Sciatic nerve (tissue), 2 donors: ENCODE measurements around the gene QRICH2. TPM values are rescaled to one million over a fixed set of nuclear protein-coding genes. Genes with fewer than 3 reads are reported as not detected.
"Not testable (repeated sequence)": the region's sequence is repeated elsewhere in the genome, so short reads cannot be mapped to it uniquely, and the experiment has no call there.

ENCODE experiments used
- ATAC-seq: fragments of 200-7000 bp; cut with Tn5 transposase; one replicate; pipeline ENCODE4 v1.9.1; 2020; ENCODE audit warnings: mild to moderate bottlenecking, moderate library complexity
- DNase-seq: peaks from one replicate; pipeline ENCODE4 v3.0.0-alpha.2; 2020; ENCODE audit warnings: low spot score
- intact Hi-C: fragments of 100-400 bp; cut with DNase I; formaldehyde crosslinking; loops from one replicate; pipeline ENCODE4 v1.14.2; 2022
- total RNA-seq: library from RNA; stranded (reverse); fragmentation: NEBNext Ultra II Directional; extraction: Animal tissue kit (Norgen Biotek cat#: 25700); gene quantifications from one replicate; pipeline ENCODE4 v1.2.1, GENCODE V29; 2021
- donor health status: DM: no; HTN: no; CAD: no.
- donor health status: DM: no; HTN: no; CAD: no.

The QRICH2 gene
- total RNA-seq, 1 donor from 2014 or later = 4.1 TPM

DNA sequence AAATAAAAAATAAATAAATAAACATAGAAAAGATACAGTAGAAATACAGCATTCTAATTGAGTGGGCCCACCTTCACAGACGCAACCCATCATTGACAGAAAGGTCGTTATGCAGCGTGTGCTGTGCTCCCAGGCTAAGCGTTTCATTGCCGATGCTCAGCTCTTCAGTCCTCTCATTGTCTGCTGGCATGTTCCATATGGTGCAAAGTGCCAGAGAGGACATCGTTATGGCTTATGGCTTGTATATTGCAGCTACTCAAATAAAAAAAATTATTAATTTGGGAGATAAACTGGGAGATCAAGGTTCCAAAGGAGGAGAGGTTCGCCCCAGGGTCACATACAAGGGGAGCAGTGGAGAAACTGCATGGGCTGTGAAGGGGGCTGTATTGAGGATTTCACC, 54.2 kb downstream of the QRICH2 start:
- intact Hi-C loops = no loop called here
- no peak for ATAC-seq
- DNase-seq = no peak

DNA sequence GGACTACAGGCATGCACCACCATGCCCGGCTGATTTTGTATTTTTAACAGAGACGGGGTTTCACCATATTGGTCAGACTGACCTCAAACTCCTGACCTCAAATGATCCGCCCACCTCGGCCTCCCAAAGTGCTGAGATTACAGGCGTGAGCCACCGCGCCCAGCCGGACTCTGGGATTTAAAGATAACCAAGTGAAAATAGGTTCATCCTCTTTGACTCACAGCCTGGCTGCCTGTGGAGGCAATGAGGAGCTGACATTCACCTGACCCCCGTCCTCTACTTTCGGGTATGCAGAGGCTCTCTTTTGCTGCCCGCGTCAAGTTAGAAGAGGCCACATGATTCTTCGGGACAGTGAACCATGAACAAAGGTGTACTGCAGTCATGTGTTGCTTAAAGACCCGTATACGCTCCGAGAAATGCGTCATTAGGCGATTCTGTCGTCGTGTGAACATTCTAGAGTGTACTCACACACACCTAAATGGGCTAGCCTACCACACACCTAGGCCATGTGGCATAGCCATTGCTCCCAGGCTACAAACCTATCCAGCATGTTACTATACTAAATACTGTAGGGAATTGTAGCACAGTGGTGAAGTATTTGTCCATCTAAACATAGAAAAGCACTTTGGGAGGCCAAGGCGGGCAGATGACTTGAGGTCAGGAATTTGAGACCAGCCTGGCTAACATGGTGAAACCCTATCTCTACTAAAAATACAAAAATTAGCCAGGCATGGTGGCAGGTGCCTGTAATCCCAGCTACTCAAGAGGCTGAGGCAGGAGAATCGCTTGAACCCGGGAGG, 54.9 kb downstream of the QRICH2 start:
- intact Hi-C loops, DNase-seq, ATAC-seq: not testable (repeated sequence)

DNA sequence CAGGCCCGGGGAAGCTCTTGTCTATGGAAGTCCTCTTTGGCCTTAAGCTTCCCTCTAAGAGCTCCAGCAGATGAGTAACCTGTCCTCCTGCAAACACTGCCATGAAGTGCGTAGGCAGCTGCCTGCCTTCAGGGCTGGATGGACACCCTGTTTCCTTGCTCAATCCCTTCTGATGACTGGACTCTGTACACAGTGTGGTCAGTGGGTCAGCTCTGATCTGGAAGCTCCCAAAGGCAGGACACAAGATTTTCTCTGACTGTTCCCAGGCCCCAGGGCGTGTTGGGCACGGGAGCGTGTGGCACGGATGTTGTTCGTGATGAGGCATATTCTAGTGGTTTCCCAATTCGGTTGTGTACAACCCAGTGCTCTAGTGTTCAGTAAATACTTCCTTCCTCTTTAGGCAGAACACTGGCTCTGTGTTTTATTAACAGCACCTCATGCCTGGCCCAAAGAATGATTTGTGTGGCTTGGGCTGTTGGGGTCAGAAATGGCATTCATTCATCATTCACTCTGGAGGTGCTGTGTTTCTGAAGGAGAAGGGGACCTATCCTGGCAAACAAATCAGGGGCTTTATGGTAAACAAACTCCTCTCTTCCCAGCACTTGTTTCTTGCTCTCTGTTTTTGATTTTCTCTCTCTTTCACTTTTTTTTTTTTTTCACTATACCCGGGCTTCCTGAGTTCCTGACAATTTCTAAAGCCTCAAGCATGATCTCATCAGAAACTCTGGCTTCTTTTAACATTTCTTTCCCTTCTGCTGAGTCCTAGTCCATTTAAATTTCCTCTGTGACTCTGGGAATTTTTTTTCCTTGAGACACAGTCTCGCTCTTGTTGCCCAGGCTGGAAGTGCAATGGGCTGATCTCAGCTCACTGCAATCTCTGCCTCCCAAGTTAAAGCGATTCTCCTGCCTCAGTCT, 55.8 kb downstream of the QRICH2 start:
- DNase-seq (no peak), ATAC-seq (peak; percentile 92)
- intact Hi-C loops = no loop called here

DNA sequence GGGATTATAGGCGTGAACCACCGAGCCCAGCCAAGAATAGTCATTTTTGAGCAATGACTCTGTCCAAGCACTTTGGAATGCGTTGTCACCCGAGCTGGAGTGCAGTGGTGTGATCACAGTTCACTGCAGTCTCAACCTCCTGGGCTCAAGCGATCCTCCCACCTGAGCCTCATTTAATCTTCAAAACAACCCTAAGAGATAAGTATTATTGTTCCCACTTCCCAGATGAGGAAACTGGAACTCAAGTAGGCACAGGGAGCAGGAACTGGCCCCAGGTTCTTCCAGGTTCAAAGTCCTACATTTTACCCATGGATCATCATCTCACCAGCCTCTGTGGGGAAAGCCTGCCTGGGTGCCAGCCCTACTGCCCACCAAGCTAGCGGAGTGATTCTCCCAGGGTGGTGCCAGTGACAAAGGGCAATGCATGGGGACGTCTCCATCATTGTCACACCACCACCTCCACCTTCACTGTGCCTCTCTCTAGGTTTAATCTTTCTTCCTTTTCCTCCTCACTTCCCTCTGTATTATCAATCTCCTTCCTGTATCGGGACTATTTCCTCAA, 56.5 kb downstream of the QRICH2 start:
- no peak for DNase-seq
- ATAC-seq = no peak
- intact Hi-C loops = no loop called here

DNA sequence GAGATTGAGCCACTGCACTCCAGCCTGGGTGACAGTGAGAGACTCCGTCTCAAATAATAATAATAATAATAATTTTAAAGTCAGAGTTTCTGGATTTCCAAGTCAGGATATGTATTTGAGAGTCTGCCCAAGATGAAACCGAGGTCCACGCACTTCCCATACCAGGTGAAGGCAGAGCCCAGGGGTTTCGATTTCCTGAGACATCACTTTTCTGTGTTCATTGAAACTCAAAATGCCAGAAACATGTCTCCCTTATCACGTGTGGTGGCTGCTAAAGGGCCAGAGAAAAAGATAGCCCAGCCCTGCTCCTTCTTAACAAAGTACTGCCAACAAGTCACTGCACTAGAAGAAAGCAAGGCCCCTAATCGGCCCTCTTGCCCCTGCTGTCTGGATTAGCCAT, 57.9 kb downstream of the QRICH2 start:
- ATAC-seq (no peak), DNase-seq (no peak)
- intact Hi-C loops = no loop called here

DNA sequence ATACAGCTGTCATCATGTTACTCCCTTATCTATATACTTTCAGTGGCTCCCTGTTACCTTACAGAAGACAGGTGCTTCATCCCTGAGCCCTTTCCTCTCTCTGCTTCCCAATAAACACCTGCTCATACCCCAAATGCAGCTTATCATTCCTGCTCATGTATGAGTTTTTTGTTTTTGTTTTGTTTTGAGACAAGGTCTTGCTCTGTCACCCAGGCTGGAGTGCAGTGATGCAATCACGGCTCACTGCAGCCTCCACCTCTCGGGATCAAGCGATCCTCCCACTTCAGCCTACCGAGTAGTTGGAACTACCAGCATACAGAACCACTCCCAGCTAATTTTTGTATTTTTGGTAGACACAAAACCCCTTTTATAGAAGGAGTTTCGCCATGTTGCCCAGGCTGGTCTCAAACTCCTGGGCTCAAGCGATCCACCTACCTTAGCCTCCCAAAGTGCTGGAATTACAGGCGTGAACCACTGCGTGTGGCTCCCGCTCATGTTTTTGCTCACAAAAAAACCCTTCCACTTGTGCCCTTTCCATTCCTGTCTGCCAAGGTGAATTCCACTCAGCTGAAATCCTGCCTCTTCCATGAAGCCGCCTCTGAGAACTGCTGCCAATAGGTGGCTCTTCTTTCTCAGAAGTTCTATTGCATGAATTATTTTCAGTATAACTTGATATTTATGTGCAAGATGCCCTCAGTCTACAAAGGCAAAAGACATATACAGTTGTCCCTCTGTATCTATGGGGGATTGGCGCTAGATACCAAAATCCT, 59.9 kb downstream of the QRICH2 start:
- DNase-seq (no peak), ATAC-seq (no peak)
- intact Hi-C loops = no loop called here

DNA sequence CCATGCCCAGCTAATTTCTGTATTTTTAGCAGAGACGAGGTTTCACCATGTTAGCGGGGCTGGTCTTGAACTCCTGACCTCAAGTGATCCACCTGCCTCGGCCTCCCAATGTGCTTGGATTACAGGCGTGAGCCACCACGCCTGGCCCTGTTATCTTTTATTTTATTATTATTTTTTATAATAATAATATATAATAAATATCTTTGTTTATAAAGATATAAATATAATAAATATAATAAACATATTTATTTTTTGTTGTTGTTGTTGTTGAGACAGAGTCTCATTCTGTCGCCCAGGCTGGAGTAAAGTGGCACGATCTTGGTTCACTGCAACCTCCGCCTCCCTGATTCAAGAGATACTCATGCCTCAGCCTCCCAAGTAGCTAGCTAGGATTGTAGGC, 60.8 kb downstream of the QRICH2 start:
- intact Hi-C loops = no loop called here
- no peak for ATAC-seq
- no peak for DNase-seq

DNA sequence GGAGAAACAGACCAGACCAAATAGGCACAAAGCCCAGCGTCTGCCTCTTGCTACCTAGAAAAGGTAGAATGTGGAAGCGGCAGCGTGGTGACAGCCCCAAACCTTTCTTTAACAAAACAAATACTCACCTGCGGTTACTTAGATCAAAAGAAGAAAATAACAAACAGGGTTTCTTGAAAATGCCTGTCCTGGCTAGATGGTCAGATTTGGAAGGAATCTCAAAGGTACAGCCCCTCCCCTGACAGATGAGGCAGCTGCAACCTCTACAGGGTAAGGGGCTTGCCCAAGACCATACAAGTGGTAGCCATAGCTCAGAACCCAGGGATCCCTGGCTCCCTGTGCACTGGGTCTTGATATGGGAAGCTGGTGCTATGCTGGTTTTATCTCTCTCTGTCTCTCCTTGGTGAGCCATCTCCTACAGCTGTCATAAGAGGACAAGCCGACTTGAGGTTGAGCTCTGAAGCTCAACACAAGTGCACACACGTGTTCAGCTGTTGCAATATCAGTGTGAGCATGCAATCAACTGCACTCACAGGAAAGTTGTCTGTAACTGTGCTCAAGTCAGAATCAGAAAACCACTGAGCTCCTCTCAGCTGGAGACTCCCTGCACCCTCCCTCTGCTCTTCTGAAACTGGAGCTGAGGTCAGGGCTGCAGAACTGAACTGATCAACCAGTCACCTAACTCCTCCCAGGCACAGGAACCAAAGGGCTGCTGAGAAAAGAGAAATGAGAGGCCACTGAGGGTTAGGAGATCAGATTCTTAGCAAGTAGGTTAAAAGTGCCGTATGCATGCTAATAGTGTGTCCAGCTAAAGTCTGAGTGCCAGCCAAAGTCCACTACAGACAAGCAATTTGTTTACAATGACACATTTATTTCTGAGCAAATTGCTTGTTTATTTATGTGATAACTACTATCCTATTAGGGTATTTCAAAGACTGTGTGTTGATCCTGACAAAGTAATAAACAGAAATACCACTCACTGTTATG, 61.7 kb downstream of the QRICH2 start:
- DNase-seq = no peak
- ATAC-seq = peak; percentile 50
- intact Hi-C loops = no loop called here

DNA sequence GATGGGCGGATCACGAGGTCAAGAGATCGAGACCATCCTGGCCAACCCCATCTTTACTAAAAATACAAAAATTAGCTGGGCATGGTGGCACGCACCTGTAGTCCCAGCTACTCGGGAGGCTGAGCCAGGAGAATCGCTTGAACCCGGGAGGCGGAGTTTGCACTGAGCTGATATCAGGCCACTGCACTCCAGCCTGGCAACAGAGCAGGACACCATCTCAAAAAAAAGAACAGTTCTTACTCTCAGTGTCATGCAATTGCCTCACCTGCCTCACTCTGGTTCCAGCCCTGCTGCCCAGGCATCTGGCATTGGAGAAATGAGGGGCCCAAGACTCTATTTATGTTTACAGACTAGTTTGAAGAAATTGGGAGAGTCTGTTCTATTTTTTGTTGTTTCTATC, 63.4 kb downstream of the QRICH2 start:
- ATAC-seq, intact Hi-C loops, DNase-seq: not testable (repeated sequence)

DNA sequence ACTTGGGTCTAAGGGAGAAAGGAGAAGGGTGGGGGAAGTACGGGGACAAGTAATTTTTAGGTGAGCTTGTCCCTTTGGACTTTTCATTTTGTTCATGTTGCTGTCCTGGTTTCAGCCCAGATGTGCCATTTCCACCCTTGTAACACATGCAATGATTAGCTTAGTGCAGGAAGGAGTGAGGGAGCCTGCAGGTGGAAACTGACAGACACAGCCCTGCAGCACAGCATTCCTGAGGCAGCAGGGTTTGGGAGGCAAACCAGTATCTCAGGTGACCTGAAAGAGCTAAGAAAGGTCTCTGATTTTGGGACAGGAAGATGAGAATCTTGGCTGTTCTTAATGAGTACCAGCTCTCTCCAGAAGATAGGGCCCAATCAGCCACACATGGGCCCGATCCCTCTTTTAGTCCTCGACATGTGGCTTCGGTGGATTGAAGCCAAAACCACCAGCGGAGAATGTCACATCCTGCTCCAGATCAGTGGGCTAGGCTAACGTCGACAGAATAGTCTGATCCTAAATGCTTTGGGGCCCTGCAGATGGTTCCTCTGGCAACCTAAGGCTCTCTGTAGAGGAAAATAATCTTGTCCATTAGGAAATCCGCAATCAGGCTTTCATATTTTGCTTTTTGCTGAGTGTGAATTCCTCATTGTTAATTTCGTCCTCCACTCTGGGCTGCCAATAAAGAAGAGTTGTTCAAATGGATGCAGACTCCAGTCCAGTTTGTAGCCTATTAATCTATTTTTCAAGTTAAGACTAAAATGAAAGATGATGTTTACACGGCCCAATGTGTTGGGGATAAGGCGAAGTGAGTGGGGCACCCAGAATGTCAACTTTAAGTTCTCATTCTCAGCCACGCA, 64.0 kb downstream of the QRICH2 start:
- intact Hi-C loops = no loop called here
- ATAC-seq (no peak), DNase-seq (no peak)

DNA sequence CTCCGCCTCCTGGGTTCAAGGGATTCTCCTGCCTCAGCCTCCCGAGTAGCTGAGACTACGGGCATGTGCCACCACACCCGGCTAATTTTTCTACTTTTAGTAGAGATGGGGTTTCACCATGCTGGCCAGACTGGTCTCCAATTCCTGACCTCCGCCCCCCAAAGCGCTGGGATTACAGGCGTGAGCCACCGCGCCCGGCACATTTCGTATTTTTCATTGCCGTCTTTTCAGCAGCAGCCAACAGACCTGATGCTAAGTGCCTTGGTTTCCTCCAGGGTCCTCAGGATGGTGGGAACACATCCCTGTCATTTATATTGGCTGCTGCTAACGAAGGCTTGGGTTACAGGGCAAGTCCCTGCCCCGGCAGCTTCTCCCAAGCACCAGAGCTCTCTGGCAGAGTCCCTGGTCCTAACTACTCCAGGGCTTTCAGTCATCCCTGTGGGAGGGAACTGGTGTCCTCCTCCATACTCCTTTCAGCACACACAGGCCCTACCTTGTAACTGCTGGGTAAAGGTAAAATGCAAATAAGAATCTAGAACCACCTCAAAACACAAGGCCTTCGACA, 66.3 kb downstream of the QRICH2 start:
- ATAC-seq (no peak), DNase-seq (no peak)
- intact Hi-C loops = no loop called here

DNA sequence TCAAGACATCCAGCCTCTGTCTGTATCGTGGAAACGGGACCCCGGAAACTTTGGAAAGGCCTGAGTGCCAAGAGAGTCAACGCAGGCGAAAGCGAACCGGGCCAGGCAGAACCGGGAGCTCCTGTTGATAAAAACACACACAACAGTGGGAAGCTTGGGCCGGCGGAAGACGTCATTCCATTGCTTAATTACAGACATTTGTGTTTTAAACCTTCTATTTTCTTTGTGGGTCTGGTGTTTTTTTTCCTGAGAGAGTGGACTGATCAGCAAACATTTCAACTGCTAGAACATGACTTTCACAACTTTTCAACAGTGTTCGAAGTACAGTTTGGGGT, 66.9 kb downstream of the QRICH2 start:
- ATAC-seq (peak; percentile 66), DNase-seq (no peak)
- intact Hi-C loops = no loop called here

DNA sequence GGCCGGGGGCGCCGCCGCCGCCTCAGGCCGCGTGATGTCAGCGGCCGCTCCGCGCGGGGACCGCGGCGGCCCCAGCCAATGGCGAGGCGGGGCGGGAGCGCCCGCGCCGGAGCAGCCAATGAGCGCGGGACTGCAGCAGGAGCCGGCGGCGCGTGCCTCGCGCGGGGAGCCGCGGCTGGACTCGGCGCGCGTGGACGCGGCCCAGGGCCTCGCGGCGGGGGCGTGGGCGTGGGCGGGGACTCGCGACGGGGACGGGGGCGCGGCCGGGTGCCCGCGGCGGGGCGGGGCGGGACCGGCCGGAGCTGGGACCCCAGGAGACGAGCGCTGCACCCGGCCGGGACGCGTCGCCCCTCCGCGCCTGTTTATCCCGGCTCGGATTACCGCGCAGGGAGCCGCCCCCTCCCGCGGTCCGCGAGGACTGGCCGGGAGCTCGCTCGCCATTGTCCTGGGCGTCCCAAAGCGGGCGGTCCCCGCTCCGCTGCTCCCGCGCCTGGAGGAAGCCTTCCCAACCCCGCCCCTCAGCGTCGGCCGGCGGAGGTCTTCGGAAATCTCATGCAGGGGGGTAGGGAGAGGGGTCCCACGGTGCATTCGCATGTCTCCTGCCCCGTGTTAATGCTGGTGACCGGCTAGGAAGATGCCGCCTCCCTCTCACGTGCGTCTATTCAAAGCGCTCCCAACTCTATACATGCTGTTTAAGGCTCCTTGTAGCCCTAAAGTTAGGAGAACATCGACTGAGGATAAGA, 67.4 kb downstream of the QRICH2 start, which contains the start of gene RNF157:
TSS of gene RNF157 (minus strand) at position 33 of the 743 bp plus-strand sequence. CDS start 253 bp downstream, outside the sequence.
- intact Hi-C loops = no loop called here
- peak; percentile 82 for ATAC-seq
- DNase-seq = peak; percentile 69

DNA sequence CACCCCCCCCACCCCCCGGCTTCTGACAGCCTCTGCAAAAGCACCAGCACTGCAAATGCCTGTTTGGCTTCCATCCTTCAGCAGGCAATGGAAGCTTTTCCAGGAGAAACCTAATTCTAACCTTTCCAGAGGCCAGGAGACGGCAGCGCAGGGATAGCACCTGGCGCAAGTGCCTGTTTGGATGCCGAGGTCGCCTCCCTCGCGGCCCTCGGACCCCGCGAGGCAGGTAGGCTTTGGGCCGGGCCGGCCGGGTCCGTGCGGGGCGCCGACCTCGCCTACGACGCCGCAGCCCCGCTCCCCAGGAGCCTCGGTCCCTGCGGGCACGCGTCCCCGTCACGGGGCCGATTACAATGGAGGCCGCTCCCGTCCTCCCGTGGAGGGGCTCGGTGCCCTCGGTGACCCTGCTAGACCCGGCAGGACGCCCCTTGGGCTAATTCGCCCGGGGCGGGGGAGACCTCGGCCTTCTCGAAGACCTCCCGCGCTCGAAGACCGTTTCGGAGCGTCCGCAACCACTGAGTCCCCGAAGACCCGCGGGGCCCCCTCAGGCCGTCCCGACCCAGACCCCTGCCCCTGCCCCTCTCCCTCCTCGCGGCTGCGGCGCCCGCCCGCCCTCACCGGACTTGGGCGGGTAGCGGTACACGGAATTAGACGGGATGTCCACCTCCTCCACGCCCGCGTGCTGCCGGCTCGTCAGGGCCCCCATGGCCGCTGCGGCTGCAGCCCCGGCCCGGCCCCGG, 68.4 kb downstream of the QRICH2 start:
- intact Hi-C loops = no loop called here
- no peak for DNase-seq
- ATAC-seq = no peak

DNA sequence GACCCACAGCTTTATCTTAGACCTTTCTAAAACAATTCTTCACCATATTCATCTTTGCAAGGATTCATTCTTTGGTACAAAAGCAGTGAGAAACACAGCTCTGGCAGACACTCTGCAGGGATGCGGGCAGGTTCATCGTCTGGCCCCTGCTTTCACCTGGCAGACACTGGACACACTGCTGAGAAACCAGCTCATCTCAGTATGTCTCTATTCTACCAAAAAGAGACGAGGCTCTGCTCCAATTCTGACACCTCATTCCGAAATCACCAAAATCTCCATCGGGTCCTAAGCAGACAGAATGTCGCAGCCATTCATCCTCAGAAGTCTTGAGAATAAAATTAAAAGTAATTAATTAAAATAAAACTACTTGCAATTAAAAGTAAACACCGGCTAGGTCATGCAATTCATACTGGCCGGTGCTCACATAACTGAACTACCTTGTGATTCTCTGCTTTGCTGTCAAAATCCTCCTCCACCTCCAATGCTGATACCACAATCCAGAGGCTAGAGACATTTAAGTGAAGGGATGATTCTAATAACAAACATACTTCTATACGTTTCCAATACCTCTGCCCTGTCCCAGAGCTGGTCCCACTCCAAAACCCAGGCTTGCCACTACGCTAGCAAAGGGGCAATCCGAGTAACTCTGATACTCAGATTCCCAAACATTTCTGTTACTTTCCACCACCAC, 69.1 kb downstream of the QRICH2 start:
- DNase-seq = no peak
- intact Hi-C loops = no loop called here

More for the DNA sequence above, 69.1 kb downstream of the QRICH2 start:
- ATAC-seq = no peak
